Large intestine (tissue), 3 donors: ENCODE data around the gene INPP5F. TPM values are rescaled to one million over a fixed set of nuclear protein-coding genes. Genes with fewer than 3 reads are reported as not detected.

Source experiments
- DNase-seq, 2 donors: peaks; one replicate each; pipeline versions ENCODE4 v3.0.0 to v3.0.0-alpha.2; 2013
- H3K27ac ChIP-seq: one replicate; pipeline ENCODE4 v1.5.1; 2013; ENCODE audit warnings: low read length
- H3K27me3 ChIP-seq: 2 replicates; pipeline ENCODE4 v1.6.1; 2013; ENCODE audit warnings: low read length; ENCODE audit not compliant: control insufficient read depth, insufficient read depth
- H3K36me3 ChIP-seq: 2 replicates; pipeline ENCODE4 v1.6.1; 2013; ENCODE audit warnings: low read length; ENCODE audit not compliant: control insufficient read depth, insufficient read depth
- H3K4me1 ChIP-seq: one replicate; pipeline ENCODE4 v1.6.1; 2013; ENCODE audit warnings: low read length; ENCODE audit not compliant: control insufficient read depth, insufficient read depth
- H3K4me3 ChIP-seq: one replicate; pipeline ENCODE4 v1.5.1; 2013; ENCODE audit warnings: low read length
- H3K9me3 ChIP-seq: one replicate; pipeline ENCODE4 v1.6.1; 2013; ENCODE audit warnings: mild to moderate bottlenecking, low read depth, low read length, moderate library complexity; ENCODE audit not compliant: control insufficient read depth
- WGBS: methylation state at CpG from one replicate; pipeline ENCODE4 v1.1.5; 2013; ENCODE audit warnings: low lambda C conversion rate; ENCODE audit not compliant: insufficient coverage; 5-methylcytosine and 5-hydroxymethylcytosine counted together
- polyA plus RNA-seq: library from polyadenylated mRNA; unstranded; fragments of 120-200 nt; gene quantifications from one replicate; pipeline ENCODE4 v1.2.1, GENCODE V29; 2013

The INPP5F gene
- polyA plus RNA-seq, 1 donor: 24.7 TPM

DNA sequence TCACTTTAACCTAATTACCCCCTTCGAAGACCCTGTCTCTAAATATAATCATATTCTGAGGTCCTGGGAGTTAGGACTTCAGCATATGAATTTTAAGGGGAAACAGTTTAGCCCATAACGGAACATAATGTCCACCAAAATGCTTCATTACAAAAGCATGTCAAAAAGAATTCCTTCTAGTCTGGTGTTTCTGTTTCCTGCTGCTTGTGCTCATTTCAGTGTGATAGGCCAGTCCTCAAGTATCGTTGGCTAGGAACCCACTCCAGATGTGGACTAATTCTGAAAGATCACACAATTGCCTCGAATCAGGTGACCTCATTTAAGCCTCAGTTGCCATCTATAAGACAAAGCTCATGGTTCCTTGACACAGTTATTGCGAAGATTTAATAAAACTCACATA lies 29.6 kb downstream of the INPP5F start:
- no peaks in the 10 kb centered on the region for H3K27me3 ChIP-seq
- H3K4me1 ChIP-seq: peaks cover 11% of the 10 kb centered on the region
- no CpG with 5 or more reads among the region's 5 CpGs for WGBS
- H3K4me3 ChIP-seq: no peak overlapping the region
- no peaks in the 10 kb centered on the region for H3K36me3 ChIP-seq
- H3K9me3 ChIP-seq: no peaks in the 10 kb centered on the region
- peak overlapping the region; percentile 6 for H3K27ac ChIP-seq
- no peak for DNase-seq

DNA sequence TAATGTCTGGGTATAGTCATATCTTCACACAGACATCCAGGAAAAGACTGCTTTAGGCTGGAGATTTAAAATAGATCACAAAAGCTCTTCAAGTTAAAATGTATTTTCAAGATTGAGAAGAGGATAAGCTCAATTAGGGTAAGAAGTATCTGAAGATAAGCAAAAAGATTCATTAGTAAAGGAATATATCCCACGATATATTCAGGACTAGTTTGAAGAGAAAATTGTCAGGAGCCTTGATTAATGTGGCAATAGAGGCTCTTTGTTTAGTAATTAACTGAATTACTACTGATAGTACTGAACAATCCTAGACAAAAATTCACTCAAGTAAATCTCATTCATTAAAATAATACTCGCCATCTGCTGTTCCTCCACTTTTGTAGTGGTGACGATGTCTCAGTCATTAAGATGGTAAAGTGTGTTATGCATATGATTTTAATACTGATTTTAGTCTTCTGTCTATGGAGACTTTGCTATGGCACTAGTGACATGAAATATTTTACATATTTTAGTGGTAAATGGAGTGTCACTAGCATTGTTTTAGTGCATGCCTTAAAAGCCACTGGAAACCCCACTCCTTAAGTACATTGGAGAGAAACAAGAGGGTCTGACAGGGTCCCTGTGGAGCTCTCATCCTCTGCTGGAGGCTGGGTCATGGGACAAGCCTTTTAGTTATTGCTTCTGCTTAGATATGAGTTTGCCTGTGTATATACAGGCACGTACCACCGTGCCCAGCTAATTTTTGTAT lies 32.8 kb downstream of the INPP5F start:
- H3K27me3 ChIP-seq: no peaks in the 10 kb centered on the region
- no peak overlapping the region for H3K4me3 ChIP-seq
- no peak overlapping the region for H3K27ac ChIP-seq
- no peaks in the 10 kb centered on the region for H3K9me3 ChIP-seq
- H3K36me3 ChIP-seq: no peaks in the 10 kb centered on the region
- 67% methylated on average over 1 of the region's 5 CpGs for WGBS
- peaks cover 16% of the 10 kb centered on the region for H3K4me1 ChIP-seq
- DNase-seq: no peak

DNA sequence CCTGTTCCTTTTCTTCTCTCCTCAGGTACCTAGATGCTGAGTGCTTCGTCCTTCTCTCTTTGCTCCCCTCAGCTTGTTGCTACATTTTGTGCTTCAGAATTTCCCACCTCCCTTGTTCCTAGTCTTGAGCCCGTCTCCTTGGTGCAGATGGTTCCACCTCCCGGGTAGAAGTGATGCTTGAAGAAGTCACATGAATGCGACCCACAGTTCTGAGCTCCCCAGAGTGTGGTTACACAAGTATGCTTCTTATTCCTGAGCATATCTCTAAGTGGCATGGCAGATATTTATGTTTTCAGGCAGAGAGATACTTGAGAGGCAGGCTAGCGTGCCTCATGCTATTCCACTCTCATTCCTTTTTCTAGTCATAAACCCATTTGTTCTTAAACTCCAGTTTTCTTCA lies 34.0 kb downstream of the INPP5F start:
- DNase-seq: no peak
- Histone ChIP-seq H3K27ac (no peak overlapping the region), H3K36me3 (no peaks in the 10 kb centered on the region), H3K4me1 (peaks cover 6% of the 10 kb centered on the region), H3K27me3 (no peaks in the 10 kb centered on the region), H3K4me3 (no peak overlapping the region), H3K9me3 (no peaks in the 10 kb centered on the region)
- 82% methylated on average over 2 of the region's 5 CpGs for WGBS

DNA sequence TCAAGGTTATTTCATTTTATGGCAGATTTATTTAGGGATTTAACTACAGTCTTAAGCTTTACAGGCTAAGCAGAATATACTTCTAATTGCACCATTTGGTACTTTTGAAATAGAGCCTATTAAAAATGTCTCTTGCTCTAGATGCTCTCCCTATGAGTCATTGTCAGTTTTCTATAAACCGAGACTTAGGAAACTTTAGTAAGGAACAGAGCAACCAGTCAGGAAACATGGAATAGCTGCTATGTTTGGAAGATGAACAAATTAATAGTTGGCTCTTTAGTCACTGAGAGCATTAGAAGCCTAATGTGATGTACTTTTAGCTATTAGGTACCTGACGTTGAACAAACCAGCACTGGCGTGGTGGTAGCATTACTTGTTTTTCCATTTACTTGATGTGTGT lies 35.3 kb downstream of the INPP5F start:
- peaks cover 5% of the 10 kb centered on the region for H3K4me1 ChIP-seq
- no peak overlapping the region for H3K27ac ChIP-seq
- DNase-seq: no peak
- no peaks in the 10 kb centered on the region for H3K36me3 ChIP-seq
- no peaks in the 10 kb centered on the region for H3K9me3 ChIP-seq
- no peak overlapping the region for H3K4me3 ChIP-seq
- no peaks in the 10 kb centered on the region for H3K27me3 ChIP-seq
- WGBS: 100% methylated on average over 1 of the region's 3 CpGs

DNA sequence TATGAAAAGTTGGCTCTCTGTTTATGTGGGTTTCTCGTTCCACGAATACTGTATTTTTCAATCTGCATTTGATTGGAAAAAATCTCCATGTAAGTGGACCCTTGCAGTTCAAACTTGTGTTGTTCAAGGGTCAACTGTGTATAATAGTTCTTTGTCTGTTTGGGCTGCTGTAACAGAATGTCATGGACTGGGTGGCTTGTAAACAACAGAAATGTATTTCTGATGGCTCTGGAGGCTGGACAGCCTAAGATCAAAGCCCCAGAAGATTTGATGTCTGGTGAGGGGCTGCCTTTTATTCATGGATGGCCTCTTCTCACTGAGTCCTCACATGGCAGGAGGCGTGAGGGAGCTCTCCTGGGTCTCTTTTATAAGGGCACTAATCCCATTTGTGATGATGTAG lies 36.2 kb downstream of the INPP5F start:
- H3K4me3 ChIP-seq: no peak overlapping the region
- H3K9me3 ChIP-seq: no peaks in the 10 kb centered on the region
- H3K27ac ChIP-seq: no peak overlapping the region
- H3K4me1 ChIP-seq: peaks cover 5% of the 10 kb centered on the region
- H3K27me3 ChIP-seq: no peaks in the 10 kb centered on the region
- no CpG with 5 or more reads among the region's 3 CpGs for WGBS
- DNase-seq: no peak
- no peaks in the 10 kb centered on the region for H3K36me3 ChIP-seq

DNA sequence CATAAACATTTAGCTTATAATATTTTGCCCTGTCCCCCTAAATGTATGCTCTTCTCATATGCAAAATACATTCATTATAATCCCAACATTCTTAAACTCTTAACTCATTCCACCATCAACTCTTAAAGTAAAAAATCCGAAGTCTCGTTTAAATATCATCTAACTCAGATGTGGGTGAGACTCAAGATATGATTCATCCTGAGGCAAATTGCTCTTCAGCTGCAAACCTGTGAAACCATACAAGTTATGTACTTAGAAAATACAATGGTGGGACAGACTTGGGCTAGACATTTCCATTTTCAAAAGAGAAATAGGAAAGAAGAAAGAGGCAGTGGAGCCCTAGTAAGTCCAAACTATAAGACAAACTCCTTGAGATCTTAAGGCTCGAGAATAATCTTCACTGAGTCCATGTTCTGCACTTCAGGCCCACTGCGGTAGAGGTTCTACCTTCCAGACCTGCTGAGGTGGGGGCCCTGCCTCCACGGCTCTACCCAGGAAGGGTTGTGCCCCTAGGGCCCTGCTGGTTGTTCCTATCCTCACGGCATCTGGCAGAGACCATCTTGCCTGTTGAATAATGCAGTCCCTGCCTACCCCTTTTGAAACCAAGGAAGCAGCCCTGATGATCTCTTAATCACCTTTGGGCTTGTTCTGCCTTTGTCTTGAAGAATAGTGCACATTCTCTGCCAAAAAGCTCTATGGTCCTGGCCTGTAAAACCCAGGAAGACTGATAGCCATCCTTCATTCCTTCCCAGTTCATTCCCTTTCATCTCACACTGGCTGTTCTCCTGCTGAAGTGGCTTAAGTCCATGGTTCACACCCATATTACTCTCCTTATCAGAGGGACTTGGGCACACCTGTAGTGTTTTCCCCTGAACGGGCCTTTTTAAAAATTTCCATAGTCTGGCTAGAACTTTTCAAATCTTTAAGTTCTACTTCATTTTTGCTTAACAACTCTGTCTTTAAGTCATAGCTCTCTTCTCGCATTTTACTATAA lies 37.3 kb downstream of the INPP5F start:
- WGBS: 100% methylated on average over 1 of the region's 8 CpGs
- DNase-seq: peak in 1 of 2 donors; percentile 45
- no peak overlapping the region for H3K4me3 ChIP-seq
- H3K36me3 ChIP-seq: no peaks in the 10 kb centered on the region
- no peaks in the 10 kb centered on the region for H3K9me3 ChIP-seq
- no peak overlapping the region for H3K27ac ChIP-seq
- H3K27me3 ChIP-seq: no peaks in the 10 kb centered on the region
- peaks cover 5% of the 10 kb centered on the region for H3K4me1 ChIP-seq

DNA sequence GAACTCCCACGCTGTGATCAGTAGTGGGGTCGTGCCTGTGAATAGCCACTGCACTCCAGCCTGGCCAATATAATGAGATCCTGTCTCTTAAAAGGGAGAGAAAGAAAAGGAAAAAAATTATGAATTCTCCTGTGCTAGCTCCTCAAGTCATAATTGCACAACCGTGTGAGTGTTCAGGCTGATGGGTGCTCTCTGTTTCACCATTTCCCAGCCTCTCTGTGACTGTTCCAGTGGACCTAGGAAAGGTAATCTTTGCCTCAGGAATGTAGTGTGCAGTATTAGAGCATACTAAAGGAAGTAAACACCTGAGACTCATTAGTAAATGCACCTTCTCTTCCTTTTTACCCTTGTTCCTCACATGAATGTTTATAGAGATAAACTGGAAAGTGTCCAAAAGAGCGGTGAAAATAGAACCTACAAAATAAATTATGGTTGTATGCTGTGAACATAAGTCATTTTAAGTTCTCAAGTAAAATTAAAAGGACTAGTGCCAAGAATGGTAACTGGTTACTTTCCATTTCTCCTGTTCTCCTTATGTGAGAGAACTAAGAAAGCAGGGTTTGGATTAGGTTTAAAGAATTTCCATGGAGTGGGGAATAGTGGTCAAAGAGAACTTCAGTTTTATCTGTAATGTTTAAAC lies 42.7 kb downstream of the INPP5F start:
- Histone ChIP-seq H3K27ac (no peak overlapping the region), H3K9me3 (no peaks in the 10 kb centered on the region), H3K4me3 (no peak overlapping the region), H3K27me3 (no peaks in the 10 kb centered on the region), H3K36me3 (no peaks in the 10 kb centered on the region), H3K4me1 (no peaks in the 10 kb centered on the region)
- no peak for DNase-seq
- no CpG with 5 or more reads among the region's 4 CpGs for WGBS

DNA sequence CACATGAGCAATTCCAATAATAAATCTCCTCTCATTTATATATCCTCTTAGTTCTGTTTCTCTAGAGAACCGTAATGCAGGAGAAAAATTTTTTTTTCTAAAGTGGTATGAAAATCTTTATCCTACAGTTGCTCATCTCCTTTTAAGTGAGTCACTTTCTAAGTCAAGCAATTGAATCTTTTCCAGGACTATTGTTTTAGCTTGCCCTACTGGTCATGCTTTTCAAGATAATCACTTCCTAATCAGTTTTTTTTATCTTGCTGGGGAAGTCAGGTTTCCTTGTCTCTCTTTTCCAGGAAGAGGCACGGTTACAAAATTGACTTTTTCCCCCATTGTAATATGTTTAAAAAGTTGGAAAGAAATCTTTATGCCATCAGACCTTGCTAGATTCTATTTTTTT lies 44.0 kb downstream of the INPP5F start:
- Histone ChIP-seq H3K27me3 (no peaks in the 10 kb centered on the region), H3K4me1 (no peaks in the 10 kb centered on the region), H3K9me3 (no peaks in the 10 kb centered on the region), H3K4me3 (no peak overlapping the region), H3K36me3 (no peaks in the 10 kb centered on the region), H3K27ac (no peak overlapping the region)
- no peak for DNase-seq
- WGBS: 43% methylated on average over 1 of the region's 2 CpGs

DNA sequence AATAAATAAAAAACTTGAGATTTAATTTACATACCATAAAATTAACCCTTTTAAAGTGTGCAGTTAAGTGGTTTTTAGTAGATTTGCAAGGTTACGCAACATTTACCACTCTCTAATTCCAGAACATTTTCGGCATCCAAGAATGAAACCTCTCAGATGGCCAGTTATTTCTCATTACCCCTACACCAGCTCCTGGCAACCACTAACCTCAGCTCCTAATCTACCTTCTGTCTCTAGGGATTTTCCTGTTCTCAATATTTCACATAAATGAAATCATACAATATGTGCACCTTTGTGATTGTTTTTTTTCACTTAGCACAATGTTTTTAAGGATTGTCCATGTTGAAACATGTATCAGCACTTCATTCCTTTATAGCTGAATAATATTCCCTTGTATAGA lies 45.1 kb downstream of the INPP5F start:
- Histone ChIP-seq H3K4me3 (no peak overlapping the region), H3K27me3 (no peaks in the 10 kb centered on the region), H3K36me3 (no peaks in the 10 kb centered on the region), H3K9me3 (no peaks in the 10 kb centered on the region), H3K4me1 (no peaks in the 10 kb centered on the region), H3K27ac (no peak overlapping the region)
- no peak for DNase-seq
- no CpG with 5 or more reads among the region's 2 CpGs for WGBS

DNA sequence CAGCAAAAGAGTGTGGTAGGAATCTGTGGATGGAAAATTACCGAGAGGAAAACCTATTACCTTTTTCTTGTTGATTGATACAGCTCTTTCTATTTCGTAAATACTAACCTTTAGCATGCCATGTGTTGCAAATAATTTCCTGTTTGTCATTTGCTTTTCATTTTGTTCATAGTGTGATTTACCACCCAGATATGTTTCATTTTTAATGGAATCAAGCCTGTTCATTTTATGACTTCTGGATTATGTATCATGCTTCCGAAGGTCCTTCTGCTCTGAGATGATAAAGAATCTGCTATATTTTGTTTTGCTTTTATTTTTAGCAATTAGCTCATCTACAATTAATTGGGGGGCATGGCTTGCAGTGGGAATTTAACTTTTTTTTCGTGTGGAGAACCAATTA lies 46.5 kb downstream of the INPP5F start:
- WGBS: 100% methylated on average over 2 of the region's 4 CpGs
- H3K4me3 ChIP-seq: no peak overlapping the region
- H3K9me3 ChIP-seq: no peaks in the 10 kb centered on the region

More for the DNA sequence above, 46.5 kb downstream of the INPP5F start:
- H3K4me1 ChIP-seq: no peaks in the 10 kb centered on the region
- H3K27ac ChIP-seq: no peak overlapping the region
- no peaks in the 10 kb centered on the region for H3K36me3 ChIP-seq
- no peak for DNase-seq
- no peaks in the 10 kb centered on the region for H3K27me3 ChIP-seq
